A673 (cell line): ENCODE measurements around the gene TEX26.

Source experiments
- CTCF ChIP-seq: fragments of 300-800, 200-600 bp; sonication (generic); conservative IDR thresholded peaks from 2 replicates; pipeline ENCODE4 v1.5.1; 2017; ENCODE audit warnings: low read depth, mild to moderate bottlenecking, antibody characterized with exemption, low read length, moderate library complexity, mixed read lengths
- EZH2 ChIP-seq: fragments of 200-600 bp; sonication (generic); IDR thresholded peaks from 2 replicates; pipeline ENCODE4 v1.6.1; 2017; ENCODE audit warnings: borderline replicate concordance, low read depth, mild to moderate bottlenecking, mixed read lengths, antibody characterized with exemption, low read length; ENCODE audit not compliant: poor library complexity, severe bottlenecking

DNA sequence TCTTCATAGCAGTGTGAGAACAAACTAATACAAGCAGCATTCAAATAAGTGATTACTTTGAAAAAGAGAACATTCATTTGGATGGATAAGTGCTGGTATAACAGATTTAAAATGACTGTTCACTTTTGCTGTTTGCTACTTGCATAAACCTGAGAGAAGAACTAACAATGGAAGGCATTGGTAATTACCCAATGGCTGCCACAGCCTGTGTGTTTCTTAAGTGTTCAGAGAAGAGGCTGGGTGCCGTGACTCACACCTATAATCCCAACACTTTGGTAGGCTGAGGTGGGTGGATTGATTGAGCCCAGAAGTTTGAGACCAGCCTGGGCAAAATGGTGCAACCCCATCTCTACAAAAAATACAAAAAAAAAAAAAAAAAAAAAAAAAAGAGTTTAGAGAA lies 4.9 kb upstream of the TEX26 start:
- TF ChIP-seq CTCF (no peak), EZH2 (no peak)
